ENCODE data around the gene PDE4B.

Gene PDE4B

GRCh38 chr1:66374561-66375111 is 581.9 kb downstream of the PDE4B start:
- DNase-seq: no peak

DNA sequence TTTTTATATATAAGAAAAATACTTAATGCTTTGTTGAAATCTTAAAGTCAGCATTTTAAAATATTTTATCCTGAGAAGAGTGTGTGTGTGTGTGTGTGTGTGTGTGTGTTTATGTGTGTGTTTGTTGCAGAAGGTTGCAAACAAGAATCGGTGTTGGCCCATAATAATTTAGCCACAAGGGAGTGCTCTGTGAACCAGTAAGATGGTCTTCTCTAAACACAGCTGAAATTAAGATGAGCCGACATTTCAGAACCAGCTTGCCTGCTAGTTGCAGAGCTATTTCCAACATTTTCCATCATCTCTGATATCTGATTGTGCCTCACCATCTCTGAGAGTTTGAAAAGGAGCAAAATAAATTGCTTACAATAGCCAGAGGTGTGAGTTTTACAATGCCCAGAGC is 582.4 kb downstream of the PDE4B start:
- DNase-seq: no peak

DNA sequence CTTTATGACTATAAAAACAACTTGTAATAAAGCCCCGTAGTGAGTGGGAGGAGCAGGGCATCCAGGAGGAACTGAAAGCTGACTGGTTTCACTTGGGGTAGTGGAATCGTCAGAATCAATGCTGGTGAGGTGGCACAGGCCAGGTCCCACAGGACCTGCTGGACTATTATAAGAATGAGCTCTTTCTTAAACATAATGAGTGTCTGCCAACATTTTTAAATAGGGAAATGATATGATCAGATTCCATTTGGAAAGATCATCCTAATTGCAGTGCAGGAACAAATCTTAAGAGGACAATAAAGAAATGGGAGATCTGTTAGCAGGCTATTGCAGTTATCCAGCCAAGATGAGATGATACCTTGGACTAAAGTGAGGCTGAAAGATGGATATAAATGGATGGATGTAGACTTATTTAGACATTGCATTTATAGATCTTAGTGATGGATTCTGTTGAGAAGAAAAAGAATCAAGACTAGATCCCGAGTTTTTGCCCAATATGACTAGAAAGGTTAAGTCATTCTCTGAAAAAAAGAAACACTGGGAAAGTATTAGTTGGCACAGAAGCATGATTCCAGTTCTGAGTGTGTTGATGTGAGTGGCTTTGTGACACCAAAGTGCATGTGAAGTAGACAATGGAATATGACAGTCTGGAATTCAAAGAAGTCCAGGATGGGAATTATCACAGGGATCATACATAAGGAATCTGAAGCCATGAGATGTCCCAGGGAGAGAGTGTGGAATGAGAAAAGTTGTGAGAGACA is 587.9 kb downstream of the PDE4B start:
- DNase-seq: no peak

DNA sequence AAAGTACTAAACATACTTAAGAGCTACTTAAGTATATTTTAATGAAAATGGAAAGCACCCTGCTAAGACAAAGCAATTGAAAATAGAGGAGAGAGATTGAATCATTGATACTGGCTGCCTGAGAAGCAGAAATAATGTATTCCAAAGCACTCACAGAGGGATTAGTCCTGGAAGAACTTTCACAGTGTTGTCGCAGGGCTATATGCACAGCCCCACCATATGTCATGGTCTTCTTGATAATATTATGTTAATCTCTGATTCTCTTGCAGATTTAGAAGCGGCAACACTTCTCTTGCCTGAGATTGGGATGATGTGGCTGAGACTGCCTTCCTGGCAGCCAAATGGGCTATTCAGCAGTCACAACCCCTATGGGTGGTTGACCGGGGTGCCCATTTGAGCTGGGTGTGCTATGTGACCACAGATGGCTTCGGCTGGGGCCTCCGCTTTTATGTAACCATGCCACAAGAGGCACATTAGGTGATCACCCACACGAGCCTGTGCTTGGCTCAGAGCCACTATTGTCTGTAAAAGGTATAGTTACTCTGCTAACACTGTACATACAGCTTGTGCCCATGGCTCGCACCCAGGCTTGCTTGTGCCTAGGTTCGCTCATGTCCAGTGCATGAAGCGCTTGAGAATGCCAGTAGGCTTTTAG is 589.1 kb downstream of the PDE4B start:
- no peak for DNase-seq

DNA sequence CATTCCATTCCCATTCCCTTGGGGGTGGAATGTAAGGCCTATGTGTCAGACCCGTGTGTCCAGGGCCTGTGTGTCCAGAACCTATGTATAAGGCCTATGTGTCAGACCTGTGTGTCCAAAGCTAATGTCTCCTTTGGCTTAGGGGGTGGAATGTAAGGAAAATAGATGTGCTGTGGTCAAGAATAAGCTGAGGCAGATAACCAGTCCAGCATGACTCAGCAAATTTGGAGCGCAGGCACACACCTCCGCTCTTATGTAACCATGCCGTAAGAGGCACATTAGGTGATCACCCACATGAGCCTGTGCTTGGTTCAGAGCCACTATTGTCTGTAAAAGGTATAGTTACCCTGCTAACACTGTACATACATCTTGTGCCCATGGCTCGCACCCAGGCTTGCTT is 590.5 kb downstream of the PDE4B start:
- no peak for DNase-seq

DNA sequence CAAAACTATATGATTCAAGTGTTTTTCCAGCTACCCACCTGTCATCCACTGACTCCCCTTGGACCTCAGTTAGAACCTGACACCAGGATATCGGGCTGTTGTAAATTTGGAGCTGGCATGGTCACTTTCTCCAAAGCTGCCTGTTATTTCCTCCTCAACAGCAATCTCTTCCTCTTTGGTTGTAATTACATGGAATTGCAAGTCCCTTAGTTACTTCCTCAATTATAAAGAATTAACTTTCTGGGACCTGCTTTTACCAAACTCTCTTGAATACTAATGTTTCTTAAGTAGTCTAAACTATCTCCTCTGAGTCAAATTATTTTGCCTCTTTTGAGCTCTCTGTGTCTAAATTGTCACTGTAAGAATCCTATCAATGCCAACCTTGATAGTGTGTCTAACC is 590.9 kb downstream of the PDE4B start:
- no peak for DNase-seq

DNA sequence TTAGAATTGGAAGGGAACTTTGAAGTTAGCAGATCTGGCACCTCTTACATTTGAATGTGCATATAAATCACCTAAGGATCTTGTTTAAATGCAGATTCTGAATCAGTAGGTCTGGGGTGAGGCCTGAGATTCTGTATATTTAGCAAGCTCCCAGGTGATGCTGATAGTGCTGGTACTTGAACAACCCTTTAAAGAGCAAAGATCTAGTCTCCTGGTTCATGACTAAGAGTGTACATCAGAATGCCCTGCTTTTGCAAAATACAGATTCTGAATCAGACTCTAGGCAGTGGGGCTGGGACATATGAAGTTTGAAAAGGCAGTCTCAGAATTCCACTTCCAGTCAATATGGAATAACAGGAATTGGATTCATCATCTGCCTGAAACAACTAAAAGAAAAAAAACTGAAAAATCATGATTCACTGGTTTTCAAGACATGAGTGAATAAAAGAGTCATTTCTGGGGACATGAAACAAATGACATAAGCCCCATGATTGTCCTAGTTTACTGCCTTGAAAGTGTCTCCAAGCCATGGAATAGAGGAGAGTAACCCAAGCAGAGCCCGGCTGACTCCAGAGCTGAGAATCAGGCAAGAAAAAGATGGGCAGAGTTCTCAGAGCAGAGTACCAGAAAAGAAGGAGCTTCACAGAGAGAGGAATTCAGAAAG is 591.7 kb downstream of the PDE4B start:
- DNase-seq: no peak

DNA sequence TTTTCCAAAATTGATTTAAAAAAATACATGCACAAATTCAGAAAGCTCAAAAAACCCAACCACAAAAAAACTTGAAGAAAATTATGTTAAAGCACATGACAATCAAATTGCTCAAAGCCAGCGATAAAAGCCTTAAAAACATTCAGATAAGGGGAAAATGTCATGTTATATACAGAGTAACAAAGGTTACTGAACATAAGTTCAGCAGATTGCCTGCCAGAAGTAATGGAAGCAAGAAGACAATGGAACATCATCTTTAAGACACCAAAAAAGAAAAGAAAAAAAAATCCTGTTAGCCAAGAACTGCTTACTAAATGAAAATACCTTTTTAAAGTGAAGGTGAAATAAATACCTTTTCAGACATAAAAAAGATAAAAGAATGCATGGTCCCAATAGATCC is 594.0 kb downstream of the PDE4B start:
- DNase-seq: no peak

GRCh38 chr1:66388913-66389312 is 596.2 kb downstream of the PDE4B start:
- no peak for DNase-seq

- DNase-seq: no peak
Measured at GRCh38 chr1:66393586-66394287, 601.0 kb downstream of the PDE4B start.

- no peak for DNase-seq
Measured at GRCh38 chr1:66394603-66395002, 601.9 kb downstream of the PDE4B start.

- no peak for DNase-seq
Measured at GRCh38 chr1:66395202-66396061, 602.7 kb downstream of the PDE4B start.

DNA sequence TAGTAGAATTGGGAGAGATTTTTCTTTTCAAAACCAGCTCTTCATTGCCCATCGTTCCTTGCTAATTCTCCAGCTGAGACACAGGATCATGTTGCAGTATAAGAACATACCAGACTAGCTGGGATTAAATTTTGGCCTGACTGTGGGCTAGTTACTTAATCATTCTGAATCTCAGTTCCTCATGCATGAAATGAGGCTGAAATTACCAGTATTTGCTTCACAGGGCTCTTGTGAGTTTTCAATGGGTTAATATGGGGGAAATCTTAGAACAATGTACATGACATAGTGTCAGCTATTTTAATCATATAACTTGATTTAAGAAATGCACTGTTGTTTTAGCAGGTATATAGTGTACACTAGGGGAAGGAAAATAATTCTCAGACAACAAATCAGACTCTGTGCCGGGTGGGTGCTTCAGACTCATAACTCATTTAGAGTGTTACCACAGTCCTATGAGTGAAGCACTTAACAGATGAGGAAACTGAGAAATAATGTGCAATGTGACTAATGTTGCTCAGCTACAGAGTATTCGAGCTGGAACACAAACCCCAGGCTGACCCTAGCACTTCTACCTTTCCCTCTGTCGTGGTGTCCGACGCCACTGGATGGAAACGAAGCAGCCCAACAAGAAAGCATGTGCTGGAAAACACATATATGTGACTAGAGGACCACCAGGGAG is 603.7 kb downstream of the PDE4B start:
- no peak for DNase-seq

- no peak for DNase-seq
Measured at GRCh38 chr1:66397192-66397591, 604.5 kb downstream of the PDE4B start.

GRCh38 chr1:66399888-66400529 is 607.3 kb downstream of the PDE4B start:
- DNase-seq: no peak

GRCh38 chr1:66400660-66401059 is 608.0 kb downstream of the PDE4B start:
- DNase-seq: no peak

DNA sequence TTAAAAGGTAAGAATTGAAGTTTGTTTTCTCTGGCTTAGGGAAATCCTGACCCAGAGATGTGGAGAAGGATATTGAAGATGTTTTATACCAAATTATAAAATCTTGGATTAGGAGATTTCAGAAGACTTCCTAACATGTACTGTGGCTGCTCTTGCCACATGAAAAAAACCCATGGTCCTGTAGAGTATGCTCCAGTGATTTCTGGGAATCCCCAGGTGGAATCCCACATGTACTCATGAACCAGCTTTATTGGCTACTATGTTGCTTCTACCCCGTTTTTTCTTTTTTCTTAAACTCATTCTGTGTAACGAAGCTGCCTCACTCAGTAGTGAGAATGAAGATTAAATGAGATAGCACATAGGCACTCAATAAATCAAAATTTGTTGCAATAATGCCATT is 608.5 kb downstream of the PDE4B start:
- no peak for DNase-seq

DNA sequence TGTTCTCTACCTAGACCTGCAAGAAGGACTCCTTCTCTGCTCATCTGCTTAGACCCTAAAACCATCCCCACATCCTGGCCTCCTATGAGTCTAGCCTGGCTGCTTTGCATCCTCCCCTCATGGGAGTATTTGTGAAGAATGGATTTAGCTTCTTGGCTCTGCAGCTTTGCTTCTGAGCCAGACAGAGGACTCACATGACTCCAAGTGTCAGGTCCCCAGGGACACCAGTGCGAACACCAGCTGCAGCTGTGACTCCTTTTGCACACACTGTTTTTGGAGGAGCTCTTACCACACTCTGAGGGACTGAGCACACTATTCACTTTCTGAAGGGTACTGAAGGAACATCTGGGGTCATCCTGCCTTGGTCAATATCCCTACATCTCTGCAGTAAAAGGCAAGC is 609.5 kb downstream of the PDE4B start:
- DNase-seq: no peak

DNA sequence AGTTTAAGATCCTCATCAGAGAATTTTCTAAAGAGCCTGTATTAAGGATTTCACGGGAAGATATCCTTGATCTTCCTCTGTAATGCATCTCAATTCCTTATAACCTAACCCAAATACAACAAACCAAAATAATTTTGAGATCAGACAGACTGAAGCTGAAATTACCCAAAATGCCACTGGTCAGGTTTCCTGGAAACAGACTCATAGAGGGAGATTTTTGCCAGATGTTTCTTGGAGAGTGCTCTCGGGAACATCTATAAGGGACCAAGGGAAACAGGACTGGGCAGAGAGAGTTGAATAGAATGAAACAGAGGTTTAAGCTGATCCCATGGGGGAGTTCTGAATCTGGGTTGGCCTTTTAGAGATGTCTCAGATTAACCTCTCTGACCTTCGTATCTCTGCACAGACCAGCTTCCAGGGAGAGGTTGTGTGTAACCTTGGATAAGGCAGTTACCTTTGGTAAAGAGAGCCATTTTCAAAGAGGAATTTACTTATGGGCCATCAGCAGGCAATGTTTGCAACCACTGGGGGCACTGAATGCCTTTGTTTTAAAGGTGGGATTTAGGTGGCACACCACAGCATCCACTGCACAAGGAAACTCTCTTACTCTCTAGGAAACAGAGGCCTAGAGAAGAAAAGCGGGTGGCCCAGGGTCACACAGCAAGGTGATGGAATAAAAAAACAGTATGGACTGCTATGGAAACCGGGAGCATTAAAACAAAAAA is 610.5 kb downstream of the PDE4B start:
- no peak for DNase-seq

DNA sequence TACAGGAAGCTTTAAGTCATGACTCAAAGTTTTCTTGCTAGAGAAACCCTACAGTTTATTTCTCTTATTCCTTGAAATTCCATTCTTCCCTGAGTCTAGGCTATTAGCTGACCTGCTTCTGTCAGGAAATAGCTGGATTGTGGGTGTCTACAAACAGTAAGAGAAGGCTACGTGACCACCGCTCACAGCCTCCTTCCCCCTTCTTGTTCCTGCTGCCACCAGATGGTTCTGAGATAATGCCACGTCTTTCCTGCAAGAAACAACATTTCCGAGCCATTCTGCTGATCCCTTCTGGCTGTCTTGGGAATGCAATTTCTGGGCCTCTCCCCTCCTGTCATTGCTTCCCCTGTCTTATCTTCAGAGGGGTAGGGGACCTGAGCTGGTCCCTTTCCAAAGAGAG is 612.4 kb downstream of the PDE4B start:
- DNase-seq: no peak

Measured in effector CD8-positive, alpha-beta T cell (primary cell).